Stimulated activated CD8-positive, alpha-beta memory T cell treated with anti-CD3 and anti-CD28 coated beads, Interleukin-15, amount 100 ng/mL, for 24 hours (primary cell): ENCODE measurements around the gene SMAD7.

Experiments used
- DNase-seq: peaks from one replicate; pipeline ENCODE4 v3.0.0-alpha.2; 2020; ENCODE audit warnings: low read depth

SMAD7 gene

GRCh38 chr18:48893608-48894600, 56.9 kb downstream of the SMAD7 start:
- no peak for DNase-seq

GRCh38 chr18:48893061-48893607, 57.6 kb downstream of the SMAD7 start:
- no peak for DNase-seq

- no peak for DNase-seq
These were observed 58.5 kb downstream of the SMAD7 start for GRCh38 chr18:48892146-48892855.

GRCh38 chr18:48891721-48892120, 59.0 kb downstream of the SMAD7 start:
- DNase-seq = no peak

GRCh38 chr18:48889981-48890762, 60.6 kb downstream of the SMAD7 start:
- DNase-seq = no peak

GRCh38 chr18:48889115-48889941, 61.4 kb downstream of the SMAD7 start:
- no peak for DNase-seq

GRCh38 chr18:48888773-48889080, 62.0 kb downstream of the SMAD7 start:
- no peak for DNase-seq

GRCh38 chr18:48887905-48888772, 62.6 kb downstream of the SMAD7 start:
- DNase-seq = no peak

- no peak for DNase-seq
These were observed 63.4 kb downstream of the SMAD7 start for GRCh38 chr18:48887294-48887904.

- no peak for DNase-seq
These were observed 64.1 kb downstream of the SMAD7 start for GRCh38 chr18:48886520-48887293.

- no peak for DNase-seq
These were observed 64.8 kb downstream of the SMAD7 start for GRCh38 chr18:48885924-48886400.

- DNase-seq = no peak
These were observed 65.4 kb downstream of the SMAD7 start for GRCh38 chr18:48885266-48885923.

- no peak for DNase-seq
These were observed 66.0 kb downstream of the SMAD7 start for GRCh38 chr18:48884771-48885170.

- DNase-seq = no peak
These were observed 66.5 kb downstream of the SMAD7 start for GRCh38 chr18:48884306-48884705.

- no peak for DNase-seq
These were observed 68.4 kb downstream of the SMAD7 start for GRCh38 chr18:48882379-48882778.

- no peak for DNase-seq
These were observed 69.8 kb downstream of the SMAD7 start for GRCh38 chr18:48880931-48881330.

GRCh38 chr18:48879008-48879431, 71.7 kb downstream of the SMAD7 start:
- DNase-seq = no peak

- DNase-seq = no peak
These were observed 72.3 kb downstream of the SMAD7 start for GRCh38 chr18:48878471-48878870.
